Cardiac muscle cell (in vitro differentiated cells and primary cell): ENCODE results near the gene SEMA4D. TPM values are rescaled to one million over a fixed set of nuclear protein-coding genes. Genes with fewer than 3 reads are reported as not detected.

ENCODE experiments used
- DNase-seq, 2 donors: peaks; one replicate each; pipeline versions ENCODE4 v3.0.0 to v3.0.0-alpha.2; 2010 to 2017; ENCODE audit warnings: low read depth in 1 of 2, low spot score in 1 of 2
- H3K27ac ChIP-seq: fragments of 200-600 bp; sonication (generic); 2 replicates; pipeline ENCODE4 v1.5.1; 2016
- H3K27me3 ChIP-seq: fragments of 200-600 bp; sonication (generic); 2 replicates; pipeline ENCODE4 v1.6.0; 2016; ENCODE audit warnings: control low read depth
- H3K36me3 ChIP-seq: fragments of 200-600 bp; sonication (generic); 2 replicates; pipeline ENCODE4 v1.5.1; 2016; ENCODE audit warnings: control low read depth
- H3K4me1 ChIP-seq: fragments of 200-600 bp; sonication (generic); 2 replicates; pipeline ENCODE4 v1.8.1; 2017; ENCODE audit warnings: low read depth, mild to moderate bottlenecking, mixed run types
- H3K4me3 ChIP-seq: fragments of 200-600 bp; sonication (generic); 2 replicates; pipeline ENCODE4 v1.5.1; 2016; ENCODE audit warnings: mild to moderate bottlenecking
- H3K9me3 ChIP-seq: fragments of 200-600 bp; sonication (generic); 2 replicates; pipeline ENCODE4 v1.5.1; 2017; ENCODE audit warnings: low read depth, mild to moderate bottlenecking, control low read depth
- CTCF ChIP-seq: IDR thresholded peaks from 2 replicates; pipeline ENCODE4 v1.5.1; 2012; ENCODE audit warnings: low read depth, mild to moderate bottlenecking, low read length
- polyA plus RNA-seq: library from polyadenylated mRNA; unstranded; fragments of >200 nt; fragmentation: Nextera tagmentation; extraction: Ambion mirVana; gene quantifications from 2 replicates; pipeline ENCODE4 v1.2.1, GENCODE V29; 2016
- total RNA-seq: library from RNA; depleted of rRNA; stranded (reverse); fragments of >200 nt; gene quantifications from 2 replicates; pipeline ENCODE4 v1.2.3, GENCODE V29; 2016

The SEMA4D gene
- total and polyA plus RNA-seq, 2 experiments from 2014 or later = 16.5 to 34.2 TPM

- no peaks in the 10 kb centered on the region for H3K9me3 ChIP-seq
- no peak for DNase-seq
- no peak overlapping the region for H3K27ac ChIP-seq
- no peak for TF ChIP-seq CTCF
- H3K4me1 ChIP-seq = peaks cover 20% of the 10 kb centered on the region
- no peak overlapping the region for H3K4me3 ChIP-seq
- H3K27me3 ChIP-seq = no peaks in the 10 kb centered on the region
- no peaks in the 10 kb centered on the region for H3K36me3 ChIP-seq
Observed at GRCh38 chr9:89362647-89363310, 135.1 kb downstream of the SEMA4D start.

- no peak for DNase-seq
- Histone ChIP-seq H3K4me3 (no peak overlapping the region), H3K27me3 (no peaks in the 10 kb centered on the region), H3K36me3 (peaks cover 2% of the 10 kb centered on the region), H3K27ac (no peak overlapping the region), H3K9me3 (no peaks in the 10 kb centered on the region), H3K4me1 (peaks cover 20% of the 10 kb centered on the region)
- no peak for TF ChIP-seq CTCF
Observed at GRCh38 chr9:89361816-89362646, 135.9 kb downstream of the SEMA4D start.

GRCh38 chr9:89361031-89361430 is 136.9 kb downstream of the SEMA4D start:
- no peaks in the 10 kb centered on the region for H3K27me3 ChIP-seq
- no peak overlapping the region for H3K4me3 ChIP-seq
- peaks cover 20% of the 10 kb centered on the region for H3K4me1 ChIP-seq
- H3K9me3 ChIP-seq = no peaks in the 10 kb centered on the region
- no peak for DNase-seq
- no peak overlapping the region for H3K27ac ChIP-seq
- no peak for TF ChIP-seq CTCF
- H3K36me3 ChIP-seq = peaks cover 5% of the 10 kb centered on the region

- Histone ChIP-seq H3K4me1 (peaks cover 20% of the 10 kb centered on the region), H3K27ac (peak overlapping the region; percentile 24), H3K9me3 (no peaks in the 10 kb centered on the region), H3K36me3 (peaks cover 9% of the 10 kb centered on the region), H3K27me3 (no peaks in the 10 kb centered on the region), H3K4me3 (no peak overlapping the region)
- DNase-seq = no peak
- TF ChIP-seq CTCF = no peak
Observed at GRCh38 chr9:89360465-89360864, 137.4 kb downstream of the SEMA4D start.

GRCh38 chr9:89359751-89360261 is 138.1 kb downstream of the SEMA4D start:
- Histone ChIP-seq H3K27me3 (no peaks in the 10 kb centered on the region), H3K9me3 (no peaks in the 10 kb centered on the region), H3K36me3 (peaks cover 16% of the 10 kb centered on the region), H3K4me3 (no peak overlapping the region), H3K4me1 (peaks cover 20% of the 10 kb centered on the region), H3K27ac (peak overlapping the region; percentile 24)
- DNase-seq = no peak
- no peak for TF ChIP-seq CTCF
